ENCODE results near the gene CXorf58.
"Not testable (repeated sequence)": the region's sequence is repeated elsewhere in the genome, so short reads cannot be mapped to it uniquely, and the experiment has no call there.

DNA sequence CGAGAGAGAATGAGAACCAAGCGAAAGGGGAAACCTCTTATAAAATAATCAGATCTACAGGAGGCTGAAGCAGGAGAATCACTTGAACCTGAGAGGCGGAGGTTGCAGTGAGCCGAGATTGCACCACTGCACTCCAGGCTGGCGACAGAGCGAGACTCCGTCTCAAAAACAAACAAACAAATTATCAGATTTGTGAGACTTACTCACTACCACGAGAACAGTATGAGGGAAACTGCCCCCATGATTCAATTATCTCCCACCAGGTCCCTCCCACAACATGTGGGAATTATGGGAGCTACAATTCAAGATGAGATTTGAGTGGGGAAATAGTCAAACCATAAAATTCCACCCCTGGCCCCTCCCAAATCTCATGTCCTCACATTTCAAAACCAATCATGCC lies 57.8 kb downstream of the CXorf58 start:
- not testable (repeated sequence) for TF ChIP-seq SUZ12 (IDR thresholded peaks at IDR 0.05); FOXA1 (IDR thresholded peaks at IDR 0.05); FOXM1 (IDR thresholded peaks at IDR 0.05; ENCODE audit: borderline replicate concordance); PKNOX1 (IDR thresholded peaks at IDR 0.05); TARDBP (IDR thresholded peaks at IDR 0.05); ELF4 (IDR thresholded peaks at IDR 0.05)
